Left cardiac atrium (tissue), 4 donors: Measurements from ENCODE around the gene HS6ST1. TPM values are rescaled to one million over a fixed set of nuclear protein-coding genes. Genes with fewer than 3 reads are reported as not detected.
"Not testable (repeated sequence)": the region's sequence is repeated elsewhere in the genome, so short reads cannot be mapped to it uniquely, and the experiment has no call there.

Experiments used
- ATAC-seq, 2 donors: fragments of 200-7000 bp; cut with Tn5 transposase; one replicate each; pipeline ENCODE4 v1.9.1; 2020; ENCODE audit warnings: mild to moderate bottlenecking in 2 of 2, moderate library complexity in 2 of 2
- DNase-seq: peaks from one replicate; pipeline ENCODE4 v3.0.0-alpha.2; 2020
- intact Hi-C, 2 donors: fragments of 100-400 bp; cut with DNase I; formaldehyde crosslinking; loops; one replicate each; pipeline versions ENCODE4 v1.14.1 to v1.15.1; 2022 to 2023
- total RNA-seq, 2 donors: library from RNA; stranded (reverse); fragmentation: NEBNext Ultra II Directional; extraction: Animal tissue kit (Norgen Biotek cat#: 25700); gene quantifications; one replicate each; pipeline ENCODE4 v1.2.1, GENCODE V29; 2021
- donor health status: DM: no; HTN: yes; CAD: no.
- donor health status: DM: no; HTN: yes; CAD: no; lungs with severe emphysema.
- donor health status: DM: yes; HTN: yes; CAD: no.
- donor health status: Dilated cardiomyopathy.

HS6ST1 gene
- total RNA-seq, 2 donors from 2014 or later, result 14.3 to 19.3 TPM

DNA sequence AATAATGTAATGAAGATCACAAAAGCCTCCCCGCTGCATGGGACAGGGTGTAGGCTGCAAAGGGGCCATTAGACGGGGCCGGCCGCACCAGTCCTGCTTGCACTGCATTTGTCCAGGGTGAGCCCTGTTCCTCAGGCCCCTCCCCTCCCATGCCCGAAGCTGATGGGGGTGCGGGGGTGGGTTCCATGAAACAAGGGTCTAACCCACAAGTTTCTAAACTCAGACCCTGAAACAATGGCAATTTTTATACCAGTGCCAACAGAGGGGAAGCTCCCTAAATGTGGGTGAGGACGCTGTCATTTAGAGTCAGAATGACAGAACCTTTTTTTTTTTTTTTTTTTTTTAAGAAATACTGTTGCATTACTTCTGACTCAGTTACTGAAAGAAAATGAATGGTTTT is 39.7 kb downstream of the HS6ST1 start:
- intact Hi-C loops, result no loop called here
- ATAC-seq (no peak), DNase-seq (peak; percentile 6)

DNA sequence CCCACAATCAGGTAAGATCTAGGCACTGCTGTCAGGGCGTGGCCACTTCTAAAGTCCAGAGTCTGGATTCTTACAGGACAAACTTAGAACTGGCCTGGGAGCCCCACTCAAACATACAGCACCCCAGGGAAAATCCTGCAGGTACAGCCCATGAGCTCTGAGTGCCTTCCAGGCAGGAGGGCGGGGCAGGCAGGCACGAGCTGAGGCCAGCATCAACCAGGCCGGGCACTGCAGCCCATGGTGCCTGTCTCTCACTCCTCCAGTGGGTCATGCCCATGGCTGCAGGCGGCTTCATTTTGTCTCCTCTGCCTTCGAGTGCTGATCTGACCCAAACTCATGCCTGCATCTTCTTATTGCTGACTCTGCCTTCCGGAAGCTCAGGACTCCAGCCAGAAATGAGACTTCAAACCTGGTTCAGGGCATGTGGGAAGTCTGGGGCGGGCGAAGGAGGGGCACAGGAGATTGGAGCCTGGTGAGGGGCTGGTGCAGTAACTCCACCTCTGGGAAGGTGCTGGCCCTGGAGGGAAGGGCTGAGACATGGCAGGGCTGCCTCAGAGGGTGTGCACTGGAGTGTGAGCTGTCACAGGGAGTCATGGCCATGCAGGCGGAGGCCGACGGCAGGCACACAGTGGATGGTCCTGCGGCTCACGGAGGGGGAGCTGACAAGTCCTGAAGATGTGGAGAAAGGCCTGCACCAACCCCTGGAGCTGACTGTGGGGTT is 40.5 kb downstream of the HS6ST1 start:
- no peak for ATAC-seq
- intact Hi-C loops, result no loop called here
- DNase-seq, result peak; percentile 19

DNA sequence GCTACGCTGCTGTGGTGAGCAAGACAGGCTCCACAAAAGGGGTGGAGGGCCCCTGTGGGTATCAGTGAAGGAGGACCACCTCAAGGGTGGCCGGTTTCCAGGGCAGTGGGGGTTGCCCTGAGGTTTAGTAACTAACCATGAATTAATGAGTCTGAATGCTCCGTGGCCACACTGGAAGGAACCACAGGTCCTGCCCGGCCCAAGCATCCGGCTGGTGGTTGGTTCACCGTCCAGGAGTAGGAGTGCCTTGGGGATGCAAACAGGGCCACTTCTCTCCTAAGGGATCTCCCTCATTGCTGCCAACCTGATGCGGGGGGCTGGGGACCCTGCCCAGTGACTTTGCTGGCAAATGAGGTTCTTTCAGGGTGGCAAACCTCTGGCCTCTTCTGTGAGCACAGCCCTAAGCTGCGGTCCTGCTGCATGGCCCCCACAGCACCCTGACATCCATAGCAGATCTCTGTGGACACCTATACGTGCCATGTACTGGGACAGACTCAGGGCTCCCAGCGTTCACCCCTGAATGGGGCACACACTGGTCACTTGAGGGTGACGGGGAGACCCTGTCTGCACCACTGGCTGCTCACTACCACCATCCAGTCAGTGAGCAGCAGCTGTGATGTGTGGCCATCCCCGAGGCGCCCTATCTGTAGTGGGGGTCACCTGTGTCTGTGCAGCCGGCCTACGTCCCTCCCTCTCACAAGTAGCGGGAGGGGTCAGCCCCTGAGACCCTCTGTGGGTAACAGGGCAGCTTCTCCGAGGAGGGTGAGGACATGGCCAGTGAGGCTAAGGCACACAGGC is 41.6 kb downstream of the HS6ST1 start:
- ATAC-seq (no peak), DNase-seq (peak; percentile 14)
- intact Hi-C loops, result no loop called here

DNA sequence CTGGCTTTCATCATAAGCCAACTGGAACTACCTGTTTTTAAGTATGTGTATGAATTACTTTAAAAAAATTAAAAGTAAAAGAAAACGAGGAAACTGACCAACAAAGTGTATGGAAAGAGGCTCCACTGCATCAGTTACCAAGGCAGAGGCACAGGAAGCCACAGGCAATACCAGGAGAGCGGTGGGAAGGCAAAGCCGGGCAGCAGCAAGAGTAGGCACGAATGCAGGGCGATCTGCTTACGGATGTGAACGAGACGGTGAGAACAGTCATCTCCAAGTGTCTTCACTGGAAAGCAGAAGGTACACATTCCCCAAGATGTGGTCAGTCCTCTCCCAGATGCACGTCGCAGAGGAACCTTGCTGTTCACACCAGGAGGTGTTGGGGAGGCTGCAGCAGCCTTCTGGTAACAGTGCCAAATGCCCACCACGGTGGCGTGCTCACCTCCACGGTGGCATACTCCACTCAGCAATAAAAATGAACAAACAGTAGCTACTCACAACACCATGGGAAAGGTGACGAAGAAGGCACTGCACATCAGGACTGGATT is 43.1 kb downstream of the HS6ST1 start:
- intact Hi-C loops, result no loop called here
- no peak for ATAC-seq
- no peak for DNase-seq

DNA sequence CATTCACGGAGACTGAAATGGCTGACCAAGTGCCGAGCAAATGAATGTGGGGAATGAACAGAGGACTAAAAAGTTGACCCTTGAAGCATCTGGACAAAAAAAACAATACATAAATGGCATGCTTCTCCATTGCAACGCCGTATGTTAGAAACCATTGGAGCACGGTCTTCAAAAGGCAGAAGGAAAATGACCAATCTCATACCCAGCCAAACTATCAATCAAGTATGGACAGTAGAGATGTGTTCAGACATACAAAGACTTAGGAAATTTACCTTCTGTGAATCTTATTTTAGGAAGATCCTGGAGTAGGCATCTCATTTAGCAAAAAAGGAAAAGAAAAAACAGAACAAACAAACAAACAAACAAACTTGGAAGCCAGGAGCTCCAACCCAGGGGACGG is 44.5 kb downstream of the HS6ST1 start:
- intact Hi-C loops, result no loop called here
- DNase-seq (no peak), ATAC-seq (no peak)

DNA sequence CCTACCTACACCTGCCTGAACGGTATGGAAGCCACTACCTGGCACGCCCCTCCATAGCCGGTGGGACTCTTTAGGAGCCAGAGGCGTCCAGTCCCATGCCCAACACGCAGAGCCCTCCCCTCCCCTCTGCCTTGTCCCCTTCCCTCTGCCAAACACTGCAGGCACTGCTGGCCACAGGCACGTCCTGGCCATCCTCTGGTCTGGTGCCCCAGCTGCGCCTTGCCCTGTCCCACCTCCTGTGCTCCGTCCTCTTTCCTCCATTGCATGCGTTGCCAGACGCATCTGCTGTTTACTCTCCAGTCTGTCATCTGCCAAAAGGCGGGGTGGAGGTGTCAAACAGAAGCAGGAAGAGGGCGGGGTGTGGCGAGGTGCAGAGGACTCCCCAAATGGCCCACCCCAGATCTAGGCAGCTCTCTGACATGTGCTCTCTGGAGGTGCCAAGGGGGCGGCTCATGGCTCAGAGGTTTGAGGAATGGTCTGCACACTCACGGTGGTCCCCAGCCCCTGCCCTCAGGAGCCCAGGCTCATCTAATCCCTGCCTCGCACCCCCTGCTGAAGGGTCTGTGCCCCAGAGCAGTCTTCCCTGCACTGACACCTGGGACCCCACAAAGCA is 45.1 kb downstream of the HS6ST1 start:
- ATAC-seq (no peak), DNase-seq (no peak)
- intact Hi-C loops, result no loop called here

DNA sequence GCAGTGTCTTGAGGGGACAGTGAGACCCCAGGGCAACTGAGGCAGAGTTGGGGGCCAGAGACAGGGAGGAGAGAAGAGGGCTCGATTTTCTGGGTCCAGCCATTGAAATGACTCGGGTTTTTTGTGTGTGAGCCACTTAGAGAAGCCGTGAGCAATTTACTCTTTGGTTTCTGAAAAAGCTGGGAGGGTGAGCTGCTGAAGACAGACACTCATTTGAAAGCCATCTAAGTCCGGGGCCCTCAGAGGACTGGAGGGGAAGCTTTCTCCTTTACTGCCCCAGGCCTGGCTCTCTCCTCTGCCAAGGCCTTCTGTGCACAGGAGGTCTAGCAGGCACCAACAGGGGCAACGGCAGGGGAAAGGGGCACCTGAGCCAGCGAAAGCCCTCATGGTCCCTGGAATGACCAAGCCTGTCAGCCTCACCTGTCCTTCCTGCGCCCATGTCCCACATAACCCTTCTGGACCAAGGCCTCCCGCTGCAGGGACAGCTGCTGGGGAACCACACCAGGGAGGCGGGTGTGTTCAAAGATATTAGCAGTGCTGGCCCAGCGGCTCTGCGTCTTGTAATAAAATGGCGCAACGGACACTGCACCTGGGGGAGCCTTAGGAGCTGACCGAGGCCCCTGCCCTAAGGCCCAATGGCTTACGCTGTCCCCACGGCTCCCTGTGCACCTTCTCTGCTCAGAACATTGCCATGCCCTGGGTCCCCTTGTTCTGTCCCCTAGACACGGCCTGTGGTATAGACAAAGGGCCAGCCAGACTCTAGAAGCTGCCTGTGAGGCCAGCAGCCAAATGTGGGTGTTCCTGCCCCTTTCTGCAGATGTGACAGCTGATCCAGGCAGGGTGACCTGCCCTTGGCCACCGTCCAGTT is 45.8 kb downstream of the HS6ST1 start:
- intact Hi-C loops, result no loop called here
- DNase-seq (no peak), ATAC-seq (no peak)

DNA sequence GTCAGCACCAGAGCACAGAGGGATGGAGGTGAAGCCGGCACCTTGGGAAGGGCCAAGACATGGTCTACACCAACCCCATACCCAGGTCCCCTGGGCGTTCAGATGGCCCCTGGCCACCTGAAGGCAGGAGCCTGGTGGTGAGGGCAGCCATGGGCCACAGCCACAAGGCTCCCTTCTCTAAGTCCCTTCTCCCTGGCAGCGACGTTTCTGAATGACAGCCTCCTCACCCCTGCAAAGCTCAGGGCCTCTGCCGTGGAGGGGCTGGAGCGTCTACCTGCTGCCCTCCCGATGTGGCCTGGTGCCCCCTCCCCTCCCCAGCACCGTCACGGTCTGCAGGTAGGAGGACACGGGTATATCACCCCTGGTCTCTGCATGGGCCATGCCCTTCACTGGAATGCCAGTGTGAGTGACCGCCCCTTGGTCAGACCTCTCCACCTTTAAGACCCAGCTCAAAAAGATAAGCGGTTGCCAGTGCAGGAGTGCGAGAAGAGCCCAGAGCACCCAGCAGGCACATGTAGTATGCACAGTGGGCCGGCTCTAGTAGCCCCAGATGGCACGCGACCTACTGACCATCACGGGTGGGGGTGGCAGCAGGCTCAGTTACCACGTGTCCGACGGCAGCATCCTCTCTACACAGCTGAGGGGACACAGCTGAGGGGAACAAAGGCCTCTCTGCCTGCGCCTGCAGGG is 46.6 kb downstream of the HS6ST1 start:
- DNase-seq (no peak), ATAC-seq (no peak)
- intact Hi-C loops, result no loop called here

DNA sequence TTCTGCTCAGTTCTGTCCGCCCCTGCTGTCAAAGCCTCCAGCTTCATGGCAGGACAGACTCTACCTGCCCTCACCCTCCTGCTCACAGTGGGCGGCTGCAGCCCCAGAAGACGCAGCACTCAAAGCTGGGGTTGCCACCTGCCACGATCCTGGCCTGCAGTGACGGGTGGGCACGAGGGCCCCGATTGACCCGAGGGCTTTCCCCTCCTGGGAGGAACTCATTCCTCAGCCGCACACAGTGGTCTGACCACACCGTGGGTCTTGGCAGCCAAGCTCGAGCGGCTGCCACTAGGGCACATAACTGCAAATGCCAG is 47.1 kb downstream of the HS6ST1 start:
- DNase-seq (no peak), ATAC-seq (no peak)
- intact Hi-C loops, result no loop called here

DNA sequence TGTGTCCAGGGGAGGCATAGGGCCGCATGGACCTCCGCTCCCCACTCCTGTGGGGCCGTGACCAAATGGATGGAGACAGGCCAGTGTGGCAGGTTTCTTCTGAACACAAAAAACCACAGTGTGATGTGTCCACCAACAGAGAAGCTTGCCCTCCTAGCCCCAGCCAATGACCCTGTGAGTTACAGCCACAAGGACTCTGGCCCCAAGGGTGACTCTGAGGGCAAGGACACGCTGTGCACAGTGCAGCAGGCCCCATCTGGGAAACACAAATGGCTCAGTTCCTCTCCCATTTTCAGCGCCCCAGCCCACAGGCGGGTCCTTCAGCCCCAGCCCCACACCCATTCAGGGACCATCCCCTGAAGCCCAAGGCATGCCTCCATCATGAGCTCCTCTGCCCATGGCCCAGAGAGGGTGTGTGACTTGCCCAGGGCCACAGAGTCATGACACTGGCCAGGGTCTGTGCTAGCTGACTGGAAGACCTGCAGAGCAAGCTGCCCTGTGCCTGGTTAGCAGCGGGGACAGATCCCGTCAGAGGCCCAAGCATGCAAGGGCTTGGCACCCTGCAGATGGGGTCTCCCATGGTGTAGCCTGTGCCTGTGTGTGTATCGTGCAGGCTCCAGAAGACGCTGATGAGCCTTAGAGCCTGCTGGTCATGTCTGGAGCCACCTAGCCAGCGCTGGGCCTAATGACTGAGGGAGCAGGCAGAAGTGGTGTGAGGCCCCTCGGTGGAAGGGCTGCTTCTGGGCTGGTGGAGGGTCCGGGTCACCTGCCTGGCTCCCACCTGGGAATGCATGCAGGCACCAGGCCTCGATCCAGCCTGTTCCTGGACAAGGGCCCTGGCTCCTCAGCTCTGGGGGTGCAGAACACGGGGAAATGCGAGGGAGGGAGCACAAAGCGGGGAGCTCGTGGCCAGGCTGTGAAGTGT is 47.7 kb downstream of the HS6ST1 start:
- ATAC-seq (no peak), DNase-seq (no peak)
- intact Hi-C loops, result no loop called here

DNA sequence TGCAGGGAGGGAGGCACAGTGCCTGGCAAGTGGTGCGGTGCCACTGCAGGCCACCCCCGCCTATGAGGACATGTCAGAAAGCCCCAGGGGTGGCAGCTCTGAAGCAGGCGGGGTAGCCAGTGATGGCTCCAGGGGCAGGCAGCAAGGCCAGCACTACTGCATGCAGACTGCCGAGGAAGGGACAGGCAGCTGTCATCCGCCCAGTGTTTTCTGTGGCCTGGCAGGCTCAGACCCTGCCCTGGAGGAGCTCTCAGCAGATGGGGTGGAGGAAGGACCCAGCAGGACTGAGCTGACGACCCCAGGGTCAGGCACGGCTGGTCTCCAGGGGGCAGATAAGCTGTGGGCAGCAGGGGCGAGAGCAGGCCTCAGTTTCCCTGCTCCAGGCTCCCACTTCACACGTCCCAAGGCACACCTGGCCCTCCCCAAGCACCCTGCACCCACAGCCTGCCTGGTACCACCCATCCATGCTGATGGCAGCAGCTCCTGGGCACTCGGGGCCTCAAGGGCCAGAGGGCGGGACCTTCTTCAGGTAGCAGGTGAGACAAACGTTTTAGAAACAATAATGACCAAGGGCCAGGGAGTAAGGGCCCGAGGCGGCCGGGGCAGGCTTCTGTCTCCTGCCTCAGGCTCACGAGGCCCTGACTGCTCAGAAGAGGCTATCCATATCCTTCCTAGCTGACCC is 48.5 kb downstream of the HS6ST1 start:
- intact Hi-C loops, result no loop called here
- DNase-seq, result peak; percentile 12
- ATAC-seq, result peak in 1 of 2 donors; percentile 20

DNA sequence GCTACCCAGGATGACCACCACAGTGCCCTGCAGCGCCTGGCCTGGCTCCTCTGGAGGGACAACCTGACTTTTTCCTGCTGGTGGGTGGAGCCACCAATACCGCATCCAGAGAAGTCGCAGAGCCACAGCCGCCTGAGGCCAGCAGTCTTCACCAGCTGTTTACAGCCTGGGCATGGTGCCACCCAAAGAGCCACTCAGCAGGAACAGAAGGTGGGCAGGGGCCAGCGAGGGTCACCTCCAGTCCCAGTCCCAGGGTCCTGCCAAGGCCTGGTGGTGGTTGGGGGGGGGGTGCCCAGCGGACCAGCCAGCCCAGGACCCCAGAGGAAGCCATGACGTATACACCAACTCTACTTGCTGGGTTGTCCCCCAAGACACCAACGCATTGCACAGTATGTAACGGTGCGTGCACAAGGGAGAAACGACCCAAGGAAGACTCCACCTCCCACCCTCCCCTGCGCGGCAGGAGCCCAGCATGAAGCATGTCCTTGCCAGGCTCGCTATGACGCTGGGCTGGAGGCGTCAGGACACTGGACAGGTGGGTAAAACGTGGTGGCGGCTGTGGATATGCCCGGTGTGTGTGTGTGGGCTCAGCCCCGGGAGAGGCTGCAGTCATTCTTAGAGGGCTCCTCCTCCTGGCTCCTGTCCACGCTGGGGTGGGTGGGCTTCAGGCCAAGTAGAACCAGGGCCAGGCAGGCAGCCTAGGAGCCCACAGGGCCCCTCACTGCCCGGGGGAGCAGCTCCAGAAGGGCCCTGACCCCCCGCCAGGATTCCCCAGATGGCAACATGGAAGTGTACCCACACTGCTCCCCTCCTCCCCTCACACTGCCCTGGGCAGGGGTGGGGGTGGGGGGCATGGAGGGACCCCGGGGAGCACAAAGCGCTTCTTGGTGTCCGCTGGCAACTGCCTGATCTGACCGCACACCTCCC is 49.3 kb downstream of the HS6ST1 start:
- intact Hi-C loops, result no loop called here
- DNase-seq (peak; percentile 18), ATAC-seq (peak in 1 of 2 donors; percentile 16)

DNA sequence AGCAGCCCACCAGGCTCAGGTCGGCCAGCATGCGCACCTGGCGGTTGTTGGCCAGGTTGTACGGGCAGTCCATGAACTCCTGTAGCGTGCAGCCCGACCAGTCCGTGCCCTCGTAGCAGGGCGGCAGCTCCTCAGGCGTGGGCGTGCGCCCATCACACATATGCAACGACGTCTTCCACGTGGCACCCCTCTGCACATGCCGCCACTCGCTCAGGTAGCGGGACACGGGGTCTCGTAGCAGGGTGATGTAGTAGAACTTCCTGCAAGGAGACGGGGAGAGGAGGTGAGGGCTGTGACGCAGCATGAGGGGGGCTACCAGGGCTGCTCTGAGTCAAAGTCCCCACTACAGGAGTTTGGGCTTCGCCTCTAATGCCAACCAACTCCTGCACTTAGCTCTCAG is 50.1 kb downstream of the HS6ST1 start:
- ATAC-seq, intact Hi-C loops, DNase-seq: not testable (repeated sequence)

DNA sequence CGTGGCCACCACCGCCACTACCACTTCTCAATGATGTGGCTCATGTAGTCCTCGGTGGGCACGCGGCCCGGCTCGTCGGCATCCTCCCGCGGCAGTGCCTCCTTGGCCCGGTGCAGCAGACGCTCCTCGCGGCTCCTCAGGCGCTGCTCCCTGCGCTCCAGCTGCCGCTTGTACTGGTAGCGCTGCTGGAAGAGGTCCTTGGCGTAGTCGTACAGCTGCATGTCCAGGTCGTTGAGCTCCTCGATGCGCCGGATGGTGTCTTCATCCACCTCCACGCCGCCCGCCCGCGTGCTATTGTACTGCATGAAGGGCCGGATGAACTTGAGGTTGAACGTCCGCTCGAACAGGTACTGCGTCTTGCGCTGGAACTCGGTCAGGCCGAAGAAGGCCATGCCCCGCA is 50.5 kb downstream of the HS6ST1 start:
- DNase-seq, intact Hi-C loops, ATAC-seq: not testable (repeated sequence)

DNA sequence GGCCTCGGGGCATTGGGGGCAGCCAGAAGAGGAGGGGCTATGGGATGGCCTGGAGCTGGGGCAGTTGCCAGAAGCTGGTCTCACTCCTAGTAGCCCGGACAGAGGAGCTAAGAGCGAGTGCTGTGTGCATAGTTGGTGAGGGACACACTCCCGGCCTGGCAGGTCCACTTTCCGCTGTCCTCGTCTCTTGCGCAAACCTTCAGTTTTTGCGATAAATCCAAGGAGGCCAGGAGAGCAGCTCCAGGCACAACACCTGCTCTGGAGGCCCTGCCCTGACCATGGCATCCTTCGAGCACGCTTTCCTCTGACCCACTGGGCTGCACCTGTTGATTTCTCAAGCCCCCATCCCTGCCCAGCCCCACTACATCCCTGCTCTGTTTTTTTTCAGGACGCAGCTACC is 51.0 kb downstream of the HS6ST1 start:
- DNase-seq, ATAC-seq, intact Hi-C loops: not testable (repeated sequence)

DNA sequence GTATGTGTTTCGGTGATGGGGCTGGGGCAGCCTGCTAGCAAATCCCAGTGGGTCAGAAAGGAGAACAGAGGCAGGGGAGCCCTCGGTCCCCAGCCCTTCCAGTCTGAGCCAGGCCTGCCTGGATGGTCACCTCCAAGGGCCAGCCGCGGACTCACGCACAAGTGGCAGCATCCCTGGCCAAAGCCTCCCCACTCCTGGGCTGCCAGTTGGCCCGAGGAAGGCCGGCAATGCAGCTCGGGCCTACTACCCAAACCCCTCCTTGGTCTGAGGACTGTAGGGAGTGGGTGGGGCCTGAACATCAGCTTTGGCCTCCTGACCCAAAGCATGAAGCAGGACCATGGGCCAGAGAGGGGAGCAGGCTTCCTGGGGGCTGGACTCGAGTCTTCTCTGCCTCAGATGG is 51.5 kb downstream of the HS6ST1 start:
- intact Hi-C loops, ATAC-seq, DNase-seq: not testable (repeated sequence)
